GM19099 (cell line): ENCODE results near the gene BMP7.

ENCODE experiments used
- POLR2A ChIP-seq: IDR thresholded peaks from 3 replicates; pipeline ENCODE4 v1.6.1; 2011; ENCODE audit warnings: low read depth; ENCODE audit not compliant: insufficient read length; ENCODE audit errors: extremely low read depth

Gene BMP7

GRCh38 chr20:57170343-57170742 is 96.1 kb downstream of the BMP7 start:
- TF ChIP-seq POLR2A, result no peak

- no peak for TF ChIP-seq POLR2A
Measured at GRCh38 chr20:57169162-57169561, 97.3 kb downstream of the BMP7 start.

GRCh38 chr20:57167971-57168701 is 98.3 kb downstream of the BMP7 start:
- TF ChIP-seq POLR2A, result no peak

DNA sequence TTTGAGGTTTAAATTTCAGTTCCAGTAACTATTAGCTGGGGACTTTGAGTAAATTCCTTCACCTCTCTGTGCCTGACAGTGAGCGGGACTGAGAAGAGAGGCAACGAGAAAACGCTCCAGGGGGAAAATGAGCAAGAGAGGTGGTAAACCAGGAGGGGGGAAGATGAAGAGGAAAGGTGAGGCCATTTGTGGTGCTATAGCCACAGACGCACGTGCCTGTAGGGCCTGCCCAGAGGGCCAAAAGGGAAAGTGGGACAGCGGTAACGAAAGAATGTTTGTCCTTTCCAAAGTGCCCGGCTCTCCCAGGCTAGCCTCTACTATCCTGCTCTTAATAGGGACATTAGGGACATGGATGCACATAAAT is 99.2 kb downstream of the BMP7 start:
- TF ChIP-seq POLR2A, result no peak

DNA sequence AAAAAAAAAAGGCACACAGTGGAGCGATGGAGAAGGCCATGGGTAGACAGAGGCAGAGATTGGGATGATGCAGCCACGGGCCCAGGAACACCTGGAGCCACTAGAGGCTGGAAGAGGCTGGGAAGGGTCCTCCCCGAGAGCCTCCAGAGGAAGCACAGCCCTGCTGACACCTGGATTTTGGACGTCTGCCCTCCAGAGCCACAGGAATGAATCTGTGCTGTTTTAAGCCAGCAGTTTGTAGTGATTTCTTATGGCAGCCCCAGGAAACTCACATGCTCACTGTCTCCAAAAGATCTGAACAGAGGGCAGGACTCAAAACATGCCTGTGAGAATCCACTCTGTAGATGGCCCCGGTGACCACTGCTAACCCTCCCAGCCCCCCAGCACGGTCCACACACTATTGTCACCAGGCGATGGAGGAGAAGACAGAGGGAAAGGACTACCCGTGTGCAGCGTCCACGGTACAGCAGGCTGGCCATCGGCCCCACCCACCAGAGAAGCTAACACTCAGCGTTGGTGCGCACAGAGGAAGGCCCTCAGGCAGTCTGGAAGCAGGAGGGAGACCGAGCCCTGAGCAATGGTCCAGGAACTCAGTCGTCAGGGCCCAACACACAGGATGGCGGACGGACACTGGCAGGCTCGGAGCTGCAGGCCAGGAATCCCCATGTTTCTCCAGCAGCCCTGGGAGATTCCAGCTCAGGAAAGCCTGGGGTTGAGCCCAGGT is 99.7 kb downstream of the BMP7 start:
- no peak for TF ChIP-seq POLR2A

- no peak for TF ChIP-seq POLR2A
Measured at GRCh38 chr20:57165427-57166004, 100.9 kb downstream of the BMP7 start.

- no peak for TF ChIP-seq POLR2A
Measured at GRCh38 chr20:57164872-57165271, 101.6 kb downstream of the BMP7 start.

DNA sequence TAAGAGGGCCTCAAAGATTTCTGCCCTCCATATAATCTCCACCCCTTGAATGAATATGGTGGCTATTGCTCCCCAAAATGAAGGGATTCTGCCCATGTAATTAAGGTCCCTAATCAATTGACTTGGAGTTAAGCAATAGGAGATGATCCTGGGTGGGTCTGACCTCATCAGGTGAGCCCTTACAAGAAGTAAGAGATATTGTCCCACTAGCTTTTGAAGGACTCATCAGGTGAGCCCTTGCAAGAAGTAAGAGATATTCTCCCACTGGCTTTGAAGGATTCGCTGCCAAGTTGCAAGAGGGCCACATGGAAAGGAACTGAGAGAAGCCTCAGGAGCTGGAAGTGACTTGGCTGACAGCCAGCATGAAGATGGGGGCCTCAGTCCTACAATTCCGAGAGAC is 103.4 kb downstream of the BMP7 start:
- no peak for TF ChIP-seq POLR2A

- no peak for TF ChIP-seq POLR2A
Measured at GRCh38 chr20:57162362-57162652, 104.1 kb downstream of the BMP7 start.

DNA sequence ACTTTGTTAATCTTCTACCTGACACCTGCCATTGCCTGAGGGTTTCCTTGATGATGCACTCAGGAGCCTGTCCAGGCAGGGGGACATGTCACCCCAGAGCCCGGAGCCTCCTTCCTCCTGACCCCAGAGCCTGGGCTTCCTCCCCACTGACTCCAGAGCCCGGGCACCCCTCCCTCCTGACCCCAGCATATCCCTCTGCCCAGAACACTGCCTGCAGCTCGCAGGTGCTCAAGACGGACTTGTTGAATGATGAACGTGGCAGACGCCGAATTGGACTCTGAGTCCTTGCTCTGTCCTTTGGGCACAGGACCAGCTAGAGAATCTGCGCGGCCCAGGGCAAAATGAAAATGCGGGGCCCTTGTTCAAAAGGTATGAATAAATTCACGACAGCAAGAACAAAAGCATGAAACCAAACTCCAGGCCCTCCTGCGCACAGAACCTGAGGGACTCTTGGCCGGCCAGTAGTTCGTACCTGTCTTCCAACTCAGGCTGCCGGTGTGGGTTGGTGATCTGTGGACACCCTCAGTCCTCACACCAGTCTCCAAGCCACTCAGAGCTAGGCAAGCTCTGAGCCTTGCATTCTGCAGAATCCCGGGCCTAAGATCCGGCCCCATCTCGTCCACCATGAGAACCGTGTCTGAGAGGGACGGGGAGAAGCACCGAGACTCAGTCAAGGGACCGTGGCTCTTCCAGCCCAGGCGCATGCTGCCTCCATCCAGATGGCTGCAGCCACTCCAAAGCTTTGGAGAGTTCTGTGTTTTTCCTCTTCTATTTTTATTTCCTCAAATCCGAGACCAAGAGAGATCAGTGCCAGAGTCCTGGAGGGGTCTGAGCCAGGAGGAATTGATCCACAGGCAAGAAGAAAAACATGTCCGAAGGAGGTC is 104.7 kb downstream of the BMP7 start:
- no peak for TF ChIP-seq POLR2A

- no peak for TF ChIP-seq POLR2A
Measured at GRCh38 chr20:57160985-57161384, 105.5 kb downstream of the BMP7 start.

DNA sequence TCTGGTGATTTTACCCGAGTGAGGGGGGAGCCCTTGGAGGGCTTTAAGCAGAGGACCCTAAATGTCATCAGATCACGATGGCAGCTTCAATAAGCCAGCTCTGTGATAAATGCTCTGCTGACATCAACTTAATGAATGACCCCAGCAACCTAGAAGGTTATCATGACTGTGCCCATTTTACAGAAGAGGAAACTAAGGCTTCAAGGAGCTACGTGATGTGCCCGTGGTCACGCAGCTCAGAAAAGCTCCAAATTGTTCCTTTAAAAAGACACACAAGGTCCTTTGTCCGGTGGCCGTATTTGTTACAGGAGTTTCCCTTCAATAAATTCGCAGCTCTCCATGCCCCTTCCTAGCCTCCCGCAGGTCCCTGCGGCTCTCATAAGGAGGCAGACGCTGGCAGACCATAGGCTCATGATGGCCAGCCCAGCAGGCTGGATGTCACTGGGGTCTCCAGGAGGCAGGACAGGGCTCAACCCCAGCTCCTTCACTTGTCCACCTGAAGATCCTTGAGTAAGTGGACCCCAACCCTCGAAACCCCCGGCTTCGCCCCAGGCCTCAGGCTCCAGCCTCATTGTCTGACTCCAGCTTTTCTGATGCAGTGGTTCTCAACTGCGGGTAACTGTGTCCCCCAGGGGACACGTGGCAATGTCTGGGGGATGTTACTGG is 106.4 kb downstream of the BMP7 start:
- no peak for TF ChIP-seq POLR2A

DNA sequence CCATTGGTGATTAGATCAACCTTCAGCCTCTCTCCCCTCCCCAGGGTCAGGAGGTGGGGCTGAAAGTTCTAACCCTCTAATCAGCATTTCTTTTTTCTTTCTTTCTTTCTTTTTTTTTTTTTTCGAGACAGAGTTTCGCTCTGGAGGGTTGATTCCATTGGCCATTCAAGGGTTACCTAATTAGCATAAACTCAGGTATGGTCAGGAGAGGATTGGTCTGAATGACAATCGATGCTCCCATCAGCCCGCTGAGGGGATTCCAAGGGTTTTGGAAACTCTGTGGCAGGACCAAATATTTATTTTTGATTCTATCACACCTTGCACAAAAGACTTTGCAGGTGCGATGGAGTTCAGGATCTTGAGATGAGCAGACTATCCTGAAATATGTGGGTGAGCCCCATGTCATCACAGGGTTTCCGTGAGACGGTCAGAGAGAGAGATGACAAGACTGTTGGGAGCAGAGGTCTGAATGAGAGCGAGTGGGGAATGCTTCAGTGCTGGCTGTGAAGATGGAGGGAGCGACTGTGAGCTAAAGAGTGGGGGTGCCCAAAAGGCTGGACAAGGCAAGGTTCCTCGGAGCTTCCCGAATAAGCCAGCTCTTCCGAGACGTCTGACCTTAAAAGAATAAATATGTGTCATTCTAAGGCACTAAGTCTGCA is 107.1 kb downstream of the BMP7 start:
- no peak for TF ChIP-seq POLR2A

DNA sequence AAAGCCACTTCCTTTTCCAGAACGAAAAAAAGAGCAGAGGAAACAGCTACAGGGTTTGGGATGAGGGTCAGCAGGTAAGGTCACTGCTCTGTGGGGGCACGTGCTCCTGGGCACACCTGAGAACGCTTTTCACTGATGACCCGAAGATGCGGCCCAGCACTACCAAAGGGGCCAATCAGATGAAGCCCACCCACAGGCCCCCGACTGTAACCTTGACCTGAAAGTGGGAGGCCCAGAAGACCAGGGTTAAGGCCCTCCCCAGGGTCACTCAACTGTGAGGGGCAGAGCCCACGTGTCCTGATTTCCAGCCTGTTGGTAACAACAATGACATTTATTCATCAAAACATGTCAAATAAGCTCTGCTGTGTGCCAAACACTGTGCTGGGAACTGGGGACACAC is 108.0 kb downstream of the BMP7 start:
- TF ChIP-seq POLR2A, result no peak
